ENCODE data around the gene TUBD1. TPM values are rescaled to one million over a fixed set of nuclear protein-coding genes. Genes with fewer than 3 reads are reported as not detected.

The TUBD1 gene
- total RNA-seq, 1 donor from 2014 or later, result 22.2 TPM

GRCh38 chr17:59827721-59828477, 64.8 kb downstream of the TUBD1 start:
- Mint-ChIP-seq H3K27ac (ENCODE audit: unreplicated experiment) (no peak overlapping the region), H3K4me3 (no peak overlapping the region), H3K27me3 (ENCODE audit: low read depth) (no peaks in the 10 kb centered on the region), H3K4me1 (peaks cover 25% of the 10 kb centered on the region), H3K36me3 (ENCODE audit: low read depth) (no peaks in the 10 kb centered on the region), H3K9me3 (no peaks in the 10 kb centered on the region)
- no peak for TF ChIP-seq CTCF (conservative IDR thresholded peaks at IDR 0.05)
- no peak for DNase-seq (ENCODE audit: low read depth, low spot score)

- no peaks in the 10 kb centered on the region for H3K9me3 Mint-ChIP-seq
- no peak for TF ChIP-seq CTCF (conservative IDR thresholded peaks at IDR 0.05)
- no peak for DNase-seq (ENCODE audit: low read depth, low spot score)
- H3K27ac Mint-ChIP-seq (ENCODE audit: unreplicated experiment), result no peak overlapping the region
- no peak overlapping the region for H3K4me3 Mint-ChIP-seq
- H3K36me3 Mint-ChIP-seq (ENCODE audit: low read depth), result no peaks in the 10 kb centered on the region
- peaks cover 25% of the 10 kb centered on the region for H3K4me1 Mint-ChIP-seq
- H3K27me3 Mint-ChIP-seq (ENCODE audit: low read depth), result no peaks in the 10 kb centered on the region
These were observed 65.9 kb downstream of the TUBD1 start for GRCh38 chr17:59826706-59827453.

- peak overlapping the region; percentile 20 for H3K27ac Mint-ChIP-seq (ENCODE audit: unreplicated experiment)
- H3K4me3 Mint-ChIP-seq, result no peak overlapping the region
- no peak for DNase-seq (ENCODE audit: low read depth, low spot score)
- no peaks in the 10 kb centered on the region for H3K36me3 Mint-ChIP-seq (ENCODE audit: low read depth)
- no peak for TF ChIP-seq CTCF (conservative IDR thresholded peaks at IDR 0.05)
- H3K9me3 Mint-ChIP-seq, result no peaks in the 10 kb centered on the region
- peaks cover 25% of the 10 kb centered on the region for H3K4me1 Mint-ChIP-seq
- H3K27me3 Mint-ChIP-seq (ENCODE audit: low read depth), result no peaks in the 10 kb centered on the region
These were observed 67.0 kb downstream of the TUBD1 start for GRCh38 chr17:59825533-59826322.

- Mint-ChIP-seq H3K4me1 (no peaks in the 10 kb centered on the region), H3K27ac (ENCODE audit: unreplicated experiment) (no peak overlapping the region)
These were observed 76.8 kb downstream of the TUBD1 start for GRCh38 chr17:59815965-59816364.

More at GRCh38 chr17:59815965-59816364, 76.8 kb downstream of the TUBD1 start:
- no peaks in the 10 kb centered on the region for H3K9me3 Mint-ChIP-seq
- DNase-seq (ENCODE audit: low read depth, low spot score), result no peak
- H3K36me3 Mint-ChIP-seq (ENCODE audit: low read depth), result peaks cover 4% of the 10 kb centered on the region
- no peaks in the 10 kb centered on the region for H3K27me3 Mint-ChIP-seq (ENCODE audit: low read depth)
- H3K4me3 Mint-ChIP-seq, result no peak overlapping the region
- no peak for TF ChIP-seq CTCF (conservative IDR thresholded peaks at IDR 0.05)
